Testis (tissue), 3 donors: ENCODE measurements around the gene BPIFB4. TPM values are rescaled to one million over a fixed set of nuclear protein-coding genes. Genes with fewer than 3 reads are reported as not detected.

ENCODE experiments used
- DNase-seq: peaks from one replicate; pipeline ENCODE4 v3.0.0-alpha.2; 2019
- H3K27ac ChIP-seq, 2 donors: fragments of 200-600 bp; sonication (generic); one replicate each; pipeline ENCODE4 v1.5.1; 2019
- H3K27me3 ChIP-seq: fragments of 200-600 bp; sonication (generic); one replicate; pipeline ENCODE4 v1.5.1; 2019
- H3K36me3 ChIP-seq: fragments of 200-600 bp; sonication (generic); one replicate; pipeline ENCODE4 v1.5.1; 2017; ENCODE audit warnings: low read depth; ENCODE audit errors: missing control alignments
- H3K4me1 ChIP-seq: fragments of 200-600 bp; sonication (generic); one replicate; pipeline ENCODE4 v1.5.1; 2019
- H3K4me3 ChIP-seq, 2 donors: fragments of 200-600 bp; sonication (generic); one replicate each; pipeline ENCODE4 v1.5.1; 2017 to 2019
- H3K9me3 ChIP-seq: fragments of 200-600 bp; sonication (generic); one replicate; pipeline ENCODE4 v1.5.1; 2017
- POLR2A ChIP-seq: fragments of 450-650 bp; IDR thresholded peaks from one replicate; pipeline ENCODE4 v1.6.1; 2017; ENCODE audit warnings: antibody characterized with exemption, mild to moderate bottlenecking, moderate library complexity
- whole genome bisulfite sequencing, 2 donors: methylation state at CpG; one replicate each; pipeline ENCODE4 v1.1.5; 2018; 5-methylcytosine and 5-hydroxymethylcytosine counted together
- intact Hi-C: fragments of 100-400 bp; cut with DNase I; formaldehyde crosslinking; loops from one replicate; pipeline ENCODE4 v1.15.1; 2023; ENCODE audit warnings: low total_unique reads
- polyA plus RNA-seq: library from polyadenylated mRNA; stranded (reverse); fragments of 350-450 nt; fragmentation: Illumina TruSeq; extraction: RNeasy Lipid Tissue Mini Kit (QIAGEN cat#74804); gene quantifications from one replicate; pipeline ENCODE4 v1.2.3, GENCODE V29; 2014; ENCODE audit warnings: low read depth, low replicate concordance; ENCODE audit not compliant: insufficient read depth
- total RNA-seq, 2 donors: library from RNA; depleted of rRNA; stranded (reverse); fragments of >200 nt; gene quantifications; one replicate each; pipeline ENCODE4 v1.2.3, GENCODE V29; 2016
- TF ChIP-seq, protein P1 (sequence below), 3 experiments: fragments of 450-650 bp in 2 of 3; fragments of 200-600 bp in 1 of 3; sonication (generic) in 1 of 3; IDR thresholded peaks; one replicate each; pipeline ENCODE4 v1.5.1; 2016 to 2019; ENCODE audit warnings: antibody characterized with exemption in 3 of 3, mild to moderate bottlenecking in 2 of 3, moderate library complexity in 1 of 3

BPIFB4 gene
- total and polyA plus RNA-seq, 3 donors from 2014 or later = 1.1 to 1.7 (median 1.2) TPM

DNA sequence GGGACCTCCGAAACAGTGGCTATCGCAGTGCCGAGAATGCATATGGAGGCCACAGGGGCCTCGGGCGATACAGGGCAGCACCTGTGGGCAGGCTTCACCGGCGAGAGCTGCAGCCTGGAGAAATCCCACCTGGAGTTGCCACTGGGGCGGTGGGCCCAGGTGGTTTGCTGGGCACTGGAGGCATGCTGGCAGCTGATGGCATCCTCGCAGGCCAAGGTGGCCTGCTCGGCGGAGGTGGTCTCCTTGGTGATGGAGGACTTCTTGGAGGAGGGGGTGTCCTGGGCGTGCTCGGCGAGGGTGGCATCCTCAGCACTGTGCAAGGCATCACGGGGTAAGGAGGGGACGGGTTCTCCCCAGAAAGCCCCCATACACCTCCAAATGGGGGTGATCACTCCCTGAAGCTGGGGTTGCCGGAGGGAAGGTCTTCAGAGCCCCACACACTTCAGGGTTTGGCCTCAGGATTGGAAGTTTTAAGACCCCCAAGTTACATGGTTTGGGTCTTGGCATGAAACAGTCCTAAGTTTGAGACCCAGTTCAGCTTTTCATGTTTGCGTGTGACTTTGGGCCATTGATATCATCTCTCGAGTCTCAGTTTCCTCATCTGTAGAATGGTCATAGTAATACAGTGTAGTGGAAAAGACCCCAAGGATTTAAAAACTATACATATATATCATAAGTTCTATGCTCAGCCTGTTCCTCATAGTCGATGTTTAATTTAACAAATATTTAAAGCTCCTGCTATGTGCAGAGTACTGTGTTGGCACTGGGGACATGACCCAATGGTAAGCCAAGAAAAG lies 4.3 kb downstream of the BPIFB4 start:
- H3K27me3 ChIP-seq = no peaks in the 10 kb centered on the region
- H3K4me3 ChIP-seq = no peak overlapping the region
- H3K36me3 ChIP-seq = no peaks in the 10 kb centered on the region
- TF ChIP-seq, protein P1, sequence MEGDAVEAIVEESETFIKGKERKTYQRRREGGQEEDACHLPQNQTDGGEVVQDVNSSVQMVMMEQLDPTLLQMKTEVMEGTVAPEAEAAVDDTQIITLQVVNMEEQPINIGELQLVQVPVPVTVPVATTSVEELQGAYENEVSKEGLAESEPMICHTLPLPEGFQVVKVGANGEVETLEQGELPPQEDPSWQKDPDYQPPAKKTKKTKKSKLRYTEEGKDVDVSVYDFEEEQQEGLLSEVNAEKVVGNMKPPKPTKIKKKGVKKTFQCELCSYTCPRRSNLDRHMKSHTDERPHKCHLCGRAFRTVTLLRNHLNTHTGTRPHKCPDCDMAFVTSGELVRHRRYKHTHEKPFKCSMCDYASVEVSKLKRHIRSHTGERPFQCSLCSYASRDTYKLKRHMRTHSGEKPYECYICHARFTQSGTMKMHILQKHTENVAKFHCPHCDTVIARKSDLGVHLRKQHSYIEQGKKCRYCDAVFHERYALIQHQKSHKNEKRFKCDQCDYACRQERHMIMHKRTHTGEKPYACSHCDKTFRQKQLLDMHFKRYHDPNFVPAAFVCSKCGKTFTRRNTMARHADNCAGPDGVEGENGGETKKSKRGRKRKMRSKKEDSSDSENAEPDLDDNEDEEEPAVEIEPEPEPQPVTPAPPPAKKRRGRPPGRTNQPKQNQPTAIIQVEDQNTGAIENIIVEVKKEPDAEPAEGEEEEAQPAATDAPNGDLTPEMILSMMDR (IDR thresholded peaks at IDR 0.05) = no peak
- TF ChIP-seq POLR2A = no peak
- DNase-seq = no peak
- H3K9me3 ChIP-seq = no peaks in the 10 kb centered on the region
- 91 to 95% methylated on average over 10 to 20 of the region's 20 CpGs for WGBS, 2 donors
- intact Hi-C loops = no loop called here
- H3K27ac ChIP-seq = no peak overlapping the region
- no peaks in the 10 kb centered on the region for H3K4me1 ChIP-seq

DNA sequence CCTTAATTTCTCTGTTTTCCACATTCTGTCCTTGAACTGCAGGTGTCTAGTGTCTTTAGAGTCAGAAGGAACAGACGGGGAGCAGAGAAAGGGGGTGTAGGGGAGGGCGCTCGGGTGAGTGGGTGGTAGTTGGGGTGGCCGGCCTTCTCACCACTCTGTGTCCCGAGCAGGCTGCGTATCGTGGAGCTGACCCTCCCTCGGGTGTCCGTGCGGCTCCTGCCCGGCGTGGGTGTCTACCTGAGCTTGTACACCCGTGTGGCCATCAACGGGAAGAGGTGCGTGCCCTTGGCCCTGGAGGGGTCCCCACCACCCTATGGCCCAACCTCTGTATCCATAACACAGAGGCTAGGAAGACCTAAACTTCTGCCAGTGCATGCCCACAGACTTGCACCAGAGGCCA lies 5.3 kb downstream of the BPIFB4 start:
- Histone ChIP-seq H3K9me3 (no peaks in the 10 kb centered on the region), H3K4me1 (no peaks in the 10 kb centered on the region), H3K27ac (no peak overlapping the region), H3K36me3 (no peaks in the 10 kb centered on the region), H3K27me3 (no peaks in the 10 kb centered on the region), H3K4me3 (no peak overlapping the region)
- no peak for TF ChIP-seq POLR2A
- TF ChIP-seq, protein P1 (IDR thresholded peaks at IDR 0.05) = no peak
- WGBS, 2 donors = 89 to 90% methylated on average over 13 to 15 of the region's 15 CpGs
- intact Hi-C loops = no loop called here
- no peak for DNase-seq

DNA sequence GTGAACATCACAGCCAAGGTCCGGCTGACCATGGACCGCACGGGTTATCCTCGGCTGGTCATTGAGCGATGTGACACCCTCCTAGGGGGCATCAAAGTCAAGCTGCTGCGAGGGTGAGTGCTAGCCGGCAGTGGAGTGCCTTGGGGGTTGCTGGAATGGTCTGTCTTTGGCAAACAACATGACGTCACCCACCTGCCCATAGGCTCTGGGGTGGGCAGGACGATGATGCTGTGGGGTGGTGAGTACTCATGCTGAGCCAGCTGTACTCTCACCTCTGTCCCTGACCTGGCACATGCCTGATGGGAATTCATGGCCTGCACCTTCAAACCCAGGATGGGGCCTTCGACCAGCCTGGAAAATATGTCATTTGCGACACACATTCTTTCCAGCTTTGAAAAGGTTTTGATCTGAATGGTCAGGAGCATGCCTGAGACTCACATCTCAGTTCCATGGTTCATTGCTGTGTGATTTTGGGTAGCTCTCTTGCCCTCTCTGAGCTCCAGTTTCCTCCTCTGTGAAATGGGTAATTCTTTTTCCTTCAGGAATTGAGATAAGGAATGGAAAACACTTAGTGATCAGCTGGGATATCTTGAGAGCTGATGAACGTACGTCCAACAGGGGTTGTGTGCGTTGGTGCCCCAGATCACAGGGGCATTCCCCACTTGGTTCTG lies 6.7 kb downstream of the BPIFB4 start:
- WGBS, 2 donors = 82 to 88% methylated on average over 13 to 14 of the region's 14 CpGs
- intact Hi-C loops = no loop called here
- Histone ChIP-seq H3K27me3 (no peaks in the 10 kb centered on the region), H3K4me3 (no peak overlapping the region), H3K4me1 (no peaks in the 10 kb centered on the region), H3K9me3 (no peaks in the 10 kb centered on the region), H3K36me3 (no peaks in the 10 kb centered on the region), H3K27ac (no peak overlapping the region)
- TF ChIP-seq, protein P1 (IDR thresholded peaks at IDR 0.05) = no peak
- no peak for TF ChIP-seq POLR2A
- no peak for DNase-seq

DNA sequence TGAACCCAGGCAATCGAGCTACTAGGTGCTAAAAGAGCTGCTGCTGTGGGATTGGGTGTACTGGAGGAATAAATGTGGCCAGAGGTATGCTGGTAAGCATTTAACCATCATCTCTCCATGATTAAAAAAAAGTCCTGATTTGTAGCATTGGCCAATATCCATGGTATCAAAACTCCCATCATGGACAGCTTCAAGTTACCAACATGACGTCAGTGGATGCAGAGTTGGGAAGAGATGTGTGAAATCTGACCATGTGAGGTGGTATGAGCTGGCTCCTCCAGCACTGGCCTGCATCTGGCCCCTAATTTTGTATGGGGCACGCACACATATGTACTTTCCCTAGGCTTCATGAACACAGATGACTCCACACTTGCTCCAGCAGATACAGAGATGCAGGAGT lies 11.7 kb downstream of the BPIFB4 start:
- Histone ChIP-seq H3K36me3 (no peaks in the 10 kb centered on the region), H3K4me3 (no peak overlapping the region), H3K9me3 (no peaks in the 10 kb centered on the region), H3K27ac (no peak overlapping the region), H3K4me1 (no peaks in the 10 kb centered on the region), H3K27me3 (no peaks in the 10 kb centered on the region)
- intact Hi-C loops = no loop called here
- TF ChIP-seq, protein P1 (IDR thresholded peaks at IDR 0.05) = no peak
- no peak for TF ChIP-seq POLR2A
- no peak for DNase-seq
- WGBS, 2 donors = 81 to 92% methylated on average over 3 of the region's 3 CpGs
